ENCODE measurements around the gene TMEM19. TPM values are rescaled to one million over a fixed set of nuclear protein-coding genes. Genes with fewer than 3 reads are reported as not detected.

Gene TMEM19
- total RNA-seq, 1 experiment from 2014 or later: 18.9 TPM

DNA sequence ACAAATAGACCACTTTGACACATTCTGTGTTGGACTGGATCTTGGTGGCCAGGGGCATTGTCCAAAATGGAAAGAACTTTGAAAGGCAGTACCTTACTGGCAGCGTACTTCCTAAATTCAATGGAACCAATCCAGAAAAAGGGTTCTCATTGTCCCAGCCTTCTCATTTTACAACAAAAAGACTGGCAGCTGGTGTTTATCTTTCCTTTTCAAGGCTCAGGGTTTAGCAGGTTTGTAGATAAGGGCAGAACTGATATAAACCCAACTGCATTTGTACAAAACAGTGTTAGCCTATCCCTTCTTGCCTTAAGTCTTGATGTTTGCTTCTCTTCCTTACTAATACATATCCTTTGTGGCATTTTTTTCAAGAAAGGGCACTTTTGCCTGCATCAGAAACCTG lies 14.1 kb upstream of the TMEM19 start:
- Histone ChIP-seq H3K4me3 (replicated peaks in 1 of 2; ENCODE audit: low read depth in 1 of 2, low read length in 2 of 2) (no peak overlapping the region), H3K36me3 (ENCODE audit: control insufficient read depth in 1 of 2, insufficient read depth in 2 of 2, low read length in 2 of 2) (no peaks in the 10 kb centered on the region), H3K27me3 (ENCODE audit: insufficient read depth, low read length) (no peaks in the 10 kb centered on the region), H3K9me2 (ENCODE audit: insufficient read depth) (peaks cover 3% of the 10 kb centered on the region; the same call in 1 of the 2 replicates), H3K4me2 (ENCODE audit: low read length) (no peak overlapping the region), H3K9me3 (ENCODE audit: control insufficient read depth in 1 of 2, insufficient read depth in 1 of 2, low read depth in 1 of 2, low read length in 2 of 2) (no peaks in the 10 kb centered on the region), H4K20me1 (ENCODE audit: insufficient read depth) (no peaks in the 10 kb centered on the region; the same call in 1 of the 2 replicates), H3K27ac (ENCODE audit: low read depth, low read length) (no peak overlapping the region), H3K9ac (ENCODE audit: low read length) (no peak overlapping the region), H3K4me1 (ENCODE audit: control insufficient read depth in 1 of 2, insufficient read depth in 2 of 2, low read length in 2 of 2) (no peaks in the 10 kb centered on the region), H2AFZ (ENCODE audit: low read depth, low read length, poor library complexity, severe bottlenecking) (no peak overlapping the region), H3K79me2 (ENCODE audit: insufficient read depth, low read length) (no peaks in the 10 kb centered on the region)
- CTCF ChIA-PET: no interaction called here
- no peak for ATAC-seq
- no peak for DNase-seq (ENCODE audit: low read depth, low spot score)
- BruUV-seq (replicated peaks): no TSS peak
- RAD21 ChIA-PET (ENCODE audit: low non-redundant PET in 1 of 2, low total read pairs in 2 of 2, uncharacterized antibody in 2 of 2, unreplicated experiment in 2 of 2): no interaction called here
- intact Hi-C loops (cut with micrococcal nuclease): no loop called here
- TF ChIP-seq YY1 (IDR thresholded peaks at IDR 0.05; ENCODE audit: extremely low read depth, insufficient replicate concordance, low read depth, low read length) (no peak), SIN3A (IDR thresholded peaks at IDR 0.05; ENCODE audit: low read depth) (no peak), ELF1 (IDR thresholded peaks at IDR 0.05; ENCODE audit: borderline replicate concordance, low read depth) (no peak), ZNF274 (IDR thresholded peaks at IDR 0.05; ENCODE audit: low read depth, low read length) (no peak), CEBPB (IDR thresholded peaks at IDR 0.05; ENCODE audit: low read depth) (no peak), POLR2A (IDR thresholded peaks at IDR 0.05; ENCODE audit: borderline replicate concordance, extremely low read depth, insufficient read depth, insufficient read length) (no peak), RAD21 (IDR thresholded peaks at IDR 0.05; ENCODE audit: low read depth) (no peak), EGR1 (IDR thresholded peaks at IDR 0.05; ENCODE audit: low read depth) (no peak), FOSL1 (IDR thresholded peaks at IDR 0.05; ENCODE audit: low read depth) (no peak), EZH2 (IDR thresholded peaks at IDR 0.05) (no peak), EZH2phosphoT487 (IDR thresholded peaks at IDR 0.05; ENCODE audit: borderline replicate concordance) (no peak), JUND (IDR thresholded peaks at IDR 0.05) (no peak), POLR2AphosphoS5 (IDR thresholded peaks at IDR 0.05; ENCODE audit: low read depth, low read length) (no peak), CBX3 (IDR thresholded peaks at IDR 0.05; ENCODE audit: low read depth) (no peak)
- TF ChIP-seq, protein P1, sequence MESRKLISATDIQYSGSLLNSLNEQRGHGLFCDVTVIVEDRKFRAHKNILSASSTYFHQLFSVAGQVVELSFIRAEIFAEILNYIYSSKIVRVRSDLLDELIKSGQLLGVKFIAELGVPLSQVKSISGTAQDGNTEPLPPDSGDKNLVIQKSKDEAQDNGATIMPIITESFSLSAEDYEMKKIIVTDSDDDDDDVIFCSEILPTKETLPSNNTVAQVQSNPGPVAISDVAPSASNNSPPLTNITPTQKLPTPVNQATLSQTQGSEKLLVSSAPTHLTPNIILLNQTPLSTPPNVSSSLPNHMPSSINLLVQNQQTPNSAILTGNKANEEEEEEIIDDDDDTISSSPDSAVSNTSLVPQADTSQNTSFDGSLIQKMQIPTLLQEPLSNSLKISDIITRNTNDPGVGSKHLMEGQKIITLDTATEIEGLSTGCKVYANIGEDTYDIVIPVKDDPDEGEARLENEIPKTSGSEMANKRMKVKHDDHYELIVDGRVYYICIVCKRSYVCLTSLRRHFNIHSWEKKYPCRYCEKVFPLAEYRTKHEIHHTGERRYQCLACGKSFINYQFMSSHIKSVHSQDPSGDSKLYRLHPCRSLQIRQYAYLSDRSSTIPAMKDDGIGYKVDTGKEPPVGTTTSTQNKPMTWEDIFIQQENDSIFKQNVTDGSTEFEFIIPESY (IDR thresholded peaks at IDR 0.05; ENCODE audit: extremely low read depth, insufficient replicate concordance, low read length): no peak
- TF ChIP-seq, protein P2, sequence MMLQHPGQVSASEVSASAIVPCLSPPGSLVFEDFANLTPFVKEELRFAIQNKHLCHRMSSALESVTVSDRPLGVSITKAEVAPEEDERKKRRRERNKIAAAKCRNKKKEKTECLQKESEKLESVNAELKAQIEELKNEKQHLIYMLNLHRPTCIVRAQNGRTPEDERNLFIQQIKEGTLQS (IDR thresholded peaks at IDR 0.05): no peak
- TF ChIP-seq, protein P3, sequence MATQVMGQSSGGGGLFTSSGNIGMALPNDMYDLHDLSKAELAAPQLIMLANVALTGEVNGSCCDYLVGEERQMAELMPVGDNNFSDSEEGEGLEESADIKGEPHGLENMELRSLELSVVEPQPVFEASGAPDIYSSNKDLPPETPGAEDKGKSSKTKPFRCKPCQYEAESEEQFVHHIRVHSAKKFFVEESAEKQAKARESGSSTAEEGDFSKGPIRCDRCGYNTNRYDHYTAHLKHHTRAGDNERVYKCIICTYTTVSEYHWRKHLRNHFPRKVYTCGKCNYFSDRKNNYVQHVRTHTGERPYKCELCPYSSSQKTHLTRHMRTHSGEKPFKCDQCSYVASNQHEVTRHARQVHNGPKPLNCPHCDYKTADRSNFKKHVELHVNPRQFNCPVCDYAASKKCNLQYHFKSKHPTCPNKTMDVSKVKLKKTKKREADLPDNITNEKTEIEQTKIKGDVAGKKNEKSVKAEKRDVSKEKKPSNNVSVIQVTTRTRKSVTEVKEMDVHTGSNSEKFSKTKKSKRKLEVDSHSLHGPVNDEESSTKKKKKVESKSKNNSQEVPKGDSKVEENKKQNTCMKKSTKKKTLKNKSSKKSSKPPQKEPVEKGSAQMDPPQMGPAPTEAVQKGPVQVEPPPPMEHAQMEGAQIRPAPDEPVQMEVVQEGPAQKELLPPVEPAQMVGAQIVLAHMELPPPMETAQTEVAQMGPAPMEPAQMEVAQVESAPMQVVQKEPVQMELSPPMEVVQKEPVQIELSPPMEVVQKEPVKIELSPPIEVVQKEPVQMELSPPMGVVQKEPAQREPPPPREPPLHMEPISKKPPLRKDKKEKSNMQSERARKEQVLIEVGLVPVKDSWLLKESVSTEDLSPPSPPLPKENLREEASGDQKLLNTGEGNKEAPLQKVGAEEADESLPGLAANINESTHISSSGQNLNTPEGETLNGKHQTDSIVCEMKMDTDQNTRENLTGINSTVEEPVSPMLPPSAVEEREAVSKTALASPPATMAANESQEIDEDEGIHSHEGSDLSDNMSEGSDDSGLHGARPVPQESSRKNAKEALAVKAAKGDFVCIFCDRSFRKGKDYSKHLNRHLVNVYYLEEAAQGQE (IDR thresholded peaks at IDR 0.05; ENCODE audit: low read depth): no peak
- POLR2A ChIA-PET: interaction anchor here (1.0 kb wide), 1 partner anchor 14 kb away, joined by 3 read pairs; the partner anchor contains the start of gene TMEM19
